GM23338 (cell line): ENCODE results near the gene PCSK1N.
"Not testable (repeated sequence)": the region's sequence is repeated elsewhere in the genome, so short reads cannot be mapped to it uniquely, and the experiment has no call there.

Experiments
- CREB1 ChIP-seq: fragments of 250-450 bp; sonication (Bioruptor Pico); IDR thresholded peaks from 2 replicates; pipeline ENCODE4 v1.5.0; 2020; ENCODE audit warnings: low read depth, mild to moderate bottlenecking, moderate library complexity
- EZH2 ChIP-seq: fragments of 200-600 bp; sonication (generic); IDR thresholded peaks from one replicate; pipeline ENCODE4 v1.8.0; 2017; ENCODE audit warnings: antibody characterized with exemption, mild to moderate bottlenecking, low read depth; ENCODE audit not compliant: unreplicated experiment
- NANOG ChIP-seq: IDR thresholded peaks from 2 replicates; pipeline ENCODE4 v1.6.1; 2016; ENCODE audit warnings: antibody characterized with exemption, borderline replicate concordance
- POLR2AphosphoS5 ChIP-seq: IDR thresholded peaks from 2 replicates; pipeline ENCODE4 v1.6.1; 2016; ENCODE audit warnings: antibody characterized with exemption, low read depth
- STAT1 ChIP-seq: IDR thresholded peaks from one replicate; pipeline ENCODE4 v1.6.1; 2016; ENCODE audit warnings: antibody characterized with exemption; ENCODE audit not compliant: unreplicated experiment
- ZNF114 ChIP-seq: fragments of 250-450 bp; sonication (Bioruptor Pico); IDR thresholded peaks from 2 replicates; pipeline ENCODE4 v1.5.0; 2020; ENCODE audit warnings: mild to moderate bottlenecking, moderate library complexity
- ZNF331 ChIP-seq: fragments of 250-450 bp; sonication (Bioruptor Pico); IDR thresholded peaks from 2 replicates; pipeline ENCODE4 v1.5.0; 2020; ENCODE audit warnings: low read depth, mild to moderate bottlenecking, moderate library complexity
- TF ChIP-seq, protein P1 (sequence below), 2 experiments: fragments of 200-600 bp in 1 of 2; sonication (generic) in 1 of 2; conservative IDR thresholded peaks; 2 replicates each; pipeline versions ENCODE4 v1.5.1 to v1.6.1; 2016 to 2017; ENCODE audit warnings: antibody characterized with exemption in 2 of 2, low read depth in 2 of 2, mild to moderate bottlenecking in 2 of 2, moderate library complexity in 1 of 2

DNA sequence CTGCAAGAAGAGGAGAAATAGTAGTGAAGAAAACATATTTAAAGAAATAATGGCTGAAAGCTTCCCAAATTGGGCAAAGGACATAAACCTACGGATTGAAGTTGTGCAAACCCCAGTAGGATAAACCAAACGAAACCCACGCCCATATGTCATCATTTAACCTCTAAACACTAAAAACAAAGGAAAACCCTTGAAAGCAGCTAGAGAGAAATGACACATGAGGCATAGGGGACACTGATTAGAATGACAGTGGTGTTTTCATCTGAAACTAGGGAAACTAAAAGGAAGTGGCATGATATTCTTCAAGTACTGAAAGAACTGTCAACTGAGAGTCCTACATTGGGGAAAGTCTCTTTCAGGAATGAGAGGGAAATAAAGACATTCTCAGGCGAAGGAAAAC, 41.5 kb upstream of the PCSK1N start:
- TF ChIP-seq, protein P1, sequence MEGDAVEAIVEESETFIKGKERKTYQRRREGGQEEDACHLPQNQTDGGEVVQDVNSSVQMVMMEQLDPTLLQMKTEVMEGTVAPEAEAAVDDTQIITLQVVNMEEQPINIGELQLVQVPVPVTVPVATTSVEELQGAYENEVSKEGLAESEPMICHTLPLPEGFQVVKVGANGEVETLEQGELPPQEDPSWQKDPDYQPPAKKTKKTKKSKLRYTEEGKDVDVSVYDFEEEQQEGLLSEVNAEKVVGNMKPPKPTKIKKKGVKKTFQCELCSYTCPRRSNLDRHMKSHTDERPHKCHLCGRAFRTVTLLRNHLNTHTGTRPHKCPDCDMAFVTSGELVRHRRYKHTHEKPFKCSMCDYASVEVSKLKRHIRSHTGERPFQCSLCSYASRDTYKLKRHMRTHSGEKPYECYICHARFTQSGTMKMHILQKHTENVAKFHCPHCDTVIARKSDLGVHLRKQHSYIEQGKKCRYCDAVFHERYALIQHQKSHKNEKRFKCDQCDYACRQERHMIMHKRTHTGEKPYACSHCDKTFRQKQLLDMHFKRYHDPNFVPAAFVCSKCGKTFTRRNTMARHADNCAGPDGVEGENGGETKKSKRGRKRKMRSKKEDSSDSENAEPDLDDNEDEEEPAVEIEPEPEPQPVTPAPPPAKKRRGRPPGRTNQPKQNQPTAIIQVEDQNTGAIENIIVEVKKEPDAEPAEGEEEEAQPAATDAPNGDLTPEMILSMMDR (conservative IDR thresholded peaks at IDR 0.05; ENCODE audit: low read depth in 2 of 2), result not testable (repeated sequence)
- TF ChIP-seq STAT1; NANOG; EZH2; POLR2AphosphoS5; ZNF331 (CRISPR knock-in tag); ZNF114 (CRISPR knock-in tag); CREB1 (CRISPR knock-in tag): not testable (repeated sequence)
